DND-41 (cell line): Measurements from ENCODE around the gene TMEM89.

Experiments
- ATAC-seq: fragments of 200-7000 bp; cut with Tn5 transposase; 3 replicates; pipeline ENCODE4 v1.9.1; 2021; ENCODE audit warnings: low read depth; ENCODE audit not compliant: insufficient read depth
- DNase-seq: peaks from one replicate; pipeline ENCODE4 v3.0.0-alpha.2; 2020
- H2AFZ ChIP-seq: 2 replicates; pipeline ENCODE4 v1.6.0; 2012; ENCODE audit warnings: low read depth, low read length
- H3K27ac ChIP-seq: 2 replicates; pipeline ENCODE4 v1.5.1; 2012; ENCODE audit warnings: low read length, inconsistent platforms
- H3K27me3 ChIP-seq: fragments of 200-600 bp; sonication (generic); 2 replicates; pipeline ENCODE4 v1.6.0; 2012; ENCODE audit warnings: low read length, mild to moderate bottlenecking, inconsistent platforms; ENCODE audit not compliant: insufficient read depth, poor library complexity
- H3K36me3 ChIP-seq: 2 replicates; pipeline ENCODE4 v1.5.1; 2012; ENCODE audit warnings: low read length, inconsistent platforms; ENCODE audit not compliant: insufficient read depth
- H3K4me1 ChIP-seq: 2 replicates; pipeline ENCODE4 v1.5.1; 2012; ENCODE audit warnings: mild to moderate bottlenecking, low read length; ENCODE audit not compliant: insufficient read depth
- H3K4me2 ChIP-seq: 2 replicates; pipeline ENCODE4 v1.6.0; 2012; ENCODE audit warnings: mild to moderate bottlenecking, moderate library complexity, low read length, inconsistent platforms; ENCODE audit not compliant: insufficient read depth
- H3K4me3 ChIP-seq, 2 experiments: fragments of 200-600 bp in 1 of 2; shearing (Covaris generic) in 1 of 2; 2 replicates each; pipeline ENCODE4 v1.5.1; 2012 to 2016; ENCODE audit warnings: inconsistent platforms in 2 of 2, low read length in 2 of 2, mild to moderate bottlenecking in 2 of 2, low read depth in 1 of 2, moderate library complexity in 1 of 2
- H3K79me2 ChIP-seq: 2 replicates; pipeline ENCODE4 v1.6.0; 2012; ENCODE audit warnings: low read length, inconsistent platforms; ENCODE audit not compliant: insufficient read depth
- H3K9ac ChIP-seq: 2 replicates; pipeline ENCODE4 v1.6.0; 2012; ENCODE audit warnings: low read depth, mild to moderate bottlenecking, inconsistent platforms, low read length, moderate library complexity
- H3K9me3 ChIP-seq: 2 replicates; pipeline ENCODE4 v1.5.1; 2012; ENCODE audit warnings: low read length, moderate library complexity, mild to moderate bottlenecking, inconsistent platforms; ENCODE audit not compliant: insufficient read depth, severe bottlenecking
- H4K20me1 ChIP-seq: 2 replicates; pipeline ENCODE4 v1.6.0; 2012; ENCODE audit warnings: low read length; ENCODE audit not compliant: insufficient read depth
- CTCF ChIP-seq: IDR thresholded peaks from 2 replicates; pipeline ENCODE4 v1.5.1; 2012; ENCODE audit warnings: borderline replicate concordance, low read length, moderate library complexity, mild to moderate bottlenecking; ENCODE audit not compliant: poor library complexity, severe bottlenecking; ENCODE audit errors: extremely low read depth
- EZH2 ChIP-seq: IDR thresholded peaks from 3 replicates; pipeline ENCODE4 v1.6.1; 2012; ENCODE audit warnings: borderline replicate concordance, low read depth, mild to moderate bottlenecking, moderate library complexity, low read length, inconsistent platforms; ENCODE audit not compliant: severe bottlenecking

TMEM89 gene

GRCh38 chr3:48576647-48577046, 44.9 kb downstream of the TMEM89 start:
- Histone ChIP-seq H3K4me3 (no peak overlapping the region), H2AFZ (no peak overlapping the region), H3K9me3 (no peaks in the 10 kb centered on the region), H3K79me2 (no peaks in the 10 kb centered on the region), H3K27me3 (no peaks in the 10 kb centered on the region), H3K4me1 (no peaks in the 10 kb centered on the region), H3K9ac (no peak overlapping the region), H3K36me3 (no peaks in the 10 kb centered on the region), H3K4me2 (no peak overlapping the region), H4K20me1 (0 out of 2 replicates have a peak, but pooled peaks cover 2% of the 10 kb centered on the region), H3K27ac (no peak overlapping the region)
- TF ChIP-seq CTCF (no peak), EZH2 (no peak)
- DNase-seq (no peak), ATAC-seq (no peak)

GRCh38 chr3:48575366-48575765, 46.2 kb downstream of the TMEM89 start:
- no peak for ATAC-seq
- Histone ChIP-seq H3K4me3 (no peak overlapping the region), H2AFZ (no peak overlapping the region), H3K9me3 (no peaks in the 10 kb centered on the region), H3K4me1 (no peaks in the 10 kb centered on the region), H3K9ac (no peak overlapping the region), H3K4me2 (no peak overlapping the region), H3K79me2 (no peaks in the 10 kb centered on the region), H3K36me3 (no peaks in the 10 kb centered on the region), H4K20me1 (0 out of 2 replicates have a peak, but pooled peaks cover 2% of the 10 kb centered on the region), H3K27ac (no peak overlapping the region), H3K27me3 (no peaks in the 10 kb centered on the region)
- TF ChIP-seq EZH2 (no peak), CTCF (no peak)
- no peak for DNase-seq

GRCh38 chr3:48573973-48574585, 47.5 kb downstream of the TMEM89 start:
- H2AFZ ChIP-seq = no peak overlapping the region
- ATAC-seq = no peak

More at GRCh38 chr3:48573973-48574585, 47.5 kb downstream of the TMEM89 start:
- Histone ChIP-seq H3K27ac (no peak overlapping the region), H3K4me2 (no peak overlapping the region), H4K20me1 (no peaks in the 10 kb centered on the region), H3K9me3 (no peaks in the 10 kb centered on the region), H3K36me3 (no peaks in the 10 kb centered on the region), H3K4me1 (no peaks in the 10 kb centered on the region), H3K9ac (no peak overlapping the region), H3K79me2 (no peaks in the 10 kb centered on the region), H3K4me3 (no peak overlapping the region), H3K27me3 (no peaks in the 10 kb centered on the region)
- no peak for DNase-seq
- no peak for TF ChIP-seq EZH2
- no peak for TF ChIP-seq CTCF
